ENCODE data around the gene CDH9. TPM values are rescaled to one million over a fixed set of nuclear protein-coding genes. Genes with fewer than 3 reads are reported as not detected.

Gene CDH9
- total RNA-seq (2014; rRNA removed; shearing (Covaris generic)), result 0.18 and 0.90 TPM in 2 replicates

DNA sequence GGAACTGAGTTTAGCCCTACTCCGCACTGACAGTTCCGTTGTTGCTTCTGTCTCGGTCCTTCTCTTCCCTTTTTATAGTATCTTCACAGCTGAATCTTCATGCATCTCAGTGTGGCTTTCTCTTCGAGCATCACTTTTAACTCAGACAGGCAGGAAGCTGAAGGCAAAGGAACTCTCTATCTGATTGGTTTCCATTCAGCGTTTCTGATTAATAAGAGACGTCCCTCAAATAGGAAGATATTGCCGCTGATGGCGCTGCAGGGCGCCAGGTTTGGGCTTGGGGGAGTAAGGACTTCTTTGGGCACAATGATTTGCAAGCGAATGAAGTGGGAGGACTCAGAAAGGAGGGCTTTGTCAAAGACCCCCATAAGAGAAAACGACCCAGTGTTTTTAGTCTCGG lies at the start of gene CDH9:
TSS of gene CDH9 (minus strand) at position 111 of the 400 bp plus-strand sequence. CDS start 50,253 bp downstream, outside the sequence.
- no peak within 1 kb of the TSS for H3K4me3 ChIP-seq (ENCODE audit: insufficient read depth, low read depth, low read length)
- no peaks in the 10 kb centered on the region for H3K27me3 ChIP-seq (ENCODE audit: control insufficient read depth, insufficient read depth, low read length)
- DNase-seq, result no peak
- H3K36me3 ChIP-seq (replicated peaks; ENCODE audit: control insufficient read depth, insufficient read depth, low read length), result no peaks in the 10 kb centered on the region

GRCh38 chr5:27087747-27088146 lies 49.4 kb upstream of the CDH9 start:
- Histone ChIP-seq H3K4me3 (ENCODE audit: insufficient read depth, low read depth, low read length) (no peak overlapping the region), H3K36me3 (replicated peaks; ENCODE audit: control insufficient read depth, insufficient read depth, low read length) (no peaks in the 10 kb centered on the region), H3K27me3 (ENCODE audit: control insufficient read depth, insufficient read depth, low read length) (no peaks in the 10 kb centered on the region)
- DNase-seq, result no peak

- DNase-seq, result peak; percentile 36
- Histone ChIP-seq H3K4me3 (ENCODE audit: insufficient read depth, low read depth, low read length) (no peak overlapping the region), H3K36me3 (replicated peaks; ENCODE audit: control insufficient read depth, insufficient read depth, low read length) (no peaks in the 10 kb centered on the region; the same call in 1 of the 2 replicates), H3K27me3 (ENCODE audit: control insufficient read depth, insufficient read depth, low read length) (no peaks in the 10 kb centered on the region)
These were observed 45.3 kb upstream of the CDH9 start for GRCh38 chr5:27083449-27084415.

GRCh38 chr5:27080147-27080546 lies 41.8 kb upstream of the CDH9 start:
- no peaks in the 10 kb centered on the region for H3K27me3 ChIP-seq (ENCODE audit: control insufficient read depth, insufficient read depth, low read length)
- DNase-seq, result no peak
- H3K36me3 ChIP-seq (replicated peaks; ENCODE audit: control insufficient read depth, insufficient read depth, low read length), result no peaks in the 10 kb centered on the region; the same call in 1 of the 2 replicates
- H3K4me3 ChIP-seq (ENCODE audit: insufficient read depth, low read depth, low read length), result no peak overlapping the region

DNA sequence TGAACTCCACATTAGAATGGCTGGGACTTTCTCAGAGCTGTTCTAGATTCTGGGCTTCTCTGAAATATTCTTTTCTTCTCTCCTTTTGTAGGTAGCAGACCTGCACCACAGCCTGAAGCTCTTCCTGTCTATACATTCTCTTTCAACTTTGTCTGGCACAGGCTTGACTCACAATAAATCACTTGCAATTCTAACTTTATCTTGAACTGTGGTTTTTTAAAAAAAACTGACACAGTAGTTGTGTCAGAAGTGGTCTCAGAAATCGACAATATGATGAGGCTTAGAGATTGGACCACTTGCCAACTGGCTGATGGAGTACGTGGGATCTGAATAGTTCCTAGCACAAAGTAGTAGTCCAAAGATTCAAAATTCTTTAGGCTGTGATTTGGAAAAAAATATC lies 24.1 kb upstream of the CDH9 start:
- DNase-seq, result no peak
- H3K27me3 ChIP-seq (ENCODE audit: control insufficient read depth, insufficient read depth, low read length), result no peaks in the 10 kb centered on the region
- no peaks in the 10 kb centered on the region for H3K36me3 ChIP-seq (replicated peaks; ENCODE audit: control insufficient read depth, insufficient read depth, low read length)
- no peak overlapping the region for H3K4me3 ChIP-seq (ENCODE audit: insufficient read depth, low read depth, low read length)

DNA sequence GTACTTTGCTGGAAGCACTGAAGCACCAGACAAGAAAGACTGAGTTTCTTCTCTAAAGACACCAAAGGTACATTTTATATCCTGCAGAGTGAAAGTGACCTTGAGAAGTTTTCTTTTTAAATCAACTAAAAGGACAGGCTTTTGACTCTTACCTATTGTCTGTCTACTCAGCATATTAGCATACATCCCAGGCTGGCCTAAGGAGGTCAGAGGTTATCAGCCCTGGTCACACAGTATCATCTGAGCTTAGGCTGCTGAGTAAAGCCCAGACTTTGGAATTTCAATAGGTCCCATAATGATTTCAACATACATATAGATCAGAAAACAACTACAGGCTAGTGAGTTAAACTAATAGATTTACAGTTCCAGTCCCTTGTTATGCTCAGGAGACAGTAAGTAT lies 10.1 kb upstream of the CDH9 start:
- Histone ChIP-seq H3K36me3 (replicated peaks; ENCODE audit: control insufficient read depth, insufficient read depth, low read length) (no peaks in the 10 kb centered on the region), H3K4me3 (ENCODE audit: insufficient read depth, low read depth, low read length) (no peak overlapping the region), H3K27me3 (ENCODE audit: control insufficient read depth, insufficient read depth, low read length) (no peaks in the 10 kb centered on the region)
- DNase-seq, result no peak

- no peak for DNase-seq
- Histone ChIP-seq H3K4me3 (ENCODE audit: insufficient read depth, low read depth, low read length) (no peak overlapping the region), H3K36me3 (replicated peaks; ENCODE audit: control insufficient read depth, insufficient read depth, low read length) (no peaks in the 10 kb centered on the region), H3K27me3 (ENCODE audit: control insufficient read depth, insufficient read depth, low read length) (no peaks in the 10 kb centered on the region)
These were observed 3.0 kb upstream of the CDH9 start for GRCh38 chr5:27041372-27041771.

DNA sequence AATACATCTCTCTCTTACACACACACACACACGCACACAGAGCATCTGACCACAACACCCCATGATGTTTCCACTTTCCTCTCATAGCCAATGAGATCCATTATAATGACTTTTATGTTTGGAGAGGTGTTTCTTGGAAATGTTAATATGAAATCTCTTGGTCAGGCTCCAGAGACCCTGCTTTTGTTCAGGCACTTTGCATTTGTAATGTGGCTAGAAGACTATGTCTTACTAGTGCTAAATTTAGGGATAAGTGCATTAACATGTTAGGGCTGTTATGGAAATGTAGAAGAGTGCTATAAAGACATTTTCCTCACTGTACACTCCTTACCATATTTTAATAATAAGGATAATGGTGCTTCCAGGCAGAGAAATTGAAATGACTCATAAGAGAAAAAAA lies 3.8 kb downstream of the CDH9 start:
- no peak for DNase-seq
- no peaks in the 10 kb centered on the region for H3K27me3 ChIP-seq (ENCODE audit: control insufficient read depth, insufficient read depth, low read length)
- H3K36me3 ChIP-seq (replicated peaks; ENCODE audit: control insufficient read depth, insufficient read depth, low read length), result no peaks in the 10 kb centered on the region
- H3K4me3 ChIP-seq (ENCODE audit: insufficient read depth, low read depth, low read length), result no peak overlapping the region

- no peak overlapping the region for H3K4me3 ChIP-seq (ENCODE audit: insufficient read depth, low read depth, low read length)
- H3K27me3 ChIP-seq (ENCODE audit: control insufficient read depth, insufficient read depth, low read length), result no peaks in the 10 kb centered on the region
- no peak for DNase-seq
- no peaks in the 10 kb centered on the region for H3K36me3 ChIP-seq (replicated peaks; ENCODE audit: control insufficient read depth, insufficient read depth, low read length)
These were observed 11.6 kb downstream of the CDH9 start for GRCh38 chr5:27026801-27027200.

DNA sequence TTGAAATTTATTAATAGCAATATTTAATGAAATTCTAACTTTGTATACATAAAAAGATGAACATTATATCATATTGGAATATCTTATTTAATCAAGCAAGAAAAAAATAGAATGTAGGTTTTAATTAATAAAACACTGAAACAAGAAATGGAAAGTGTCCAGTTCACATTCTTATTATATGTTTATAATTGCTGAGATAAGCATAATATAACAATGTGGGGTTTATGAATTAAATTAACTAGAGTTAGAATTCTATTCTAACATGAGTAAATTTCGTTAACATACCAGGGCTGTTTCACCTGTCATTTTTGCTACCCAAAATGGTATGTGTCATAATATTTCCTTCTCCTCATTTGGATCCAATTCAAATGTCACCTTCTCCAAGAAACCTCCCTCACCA lies 12.3 kb downstream of the CDH9 start:
- no peak for DNase-seq
- Histone ChIP-seq H3K36me3 (replicated peaks; ENCODE audit: control insufficient read depth, insufficient read depth, low read length) (no peaks in the 10 kb centered on the region), H3K4me3 (ENCODE audit: insufficient read depth, low read depth, low read length) (no peak overlapping the region), H3K27me3 (ENCODE audit: control insufficient read depth, insufficient read depth, low read length) (no peaks in the 10 kb centered on the region)

- Histone ChIP-seq H3K27me3 (ENCODE audit: control insufficient read depth, insufficient read depth, low read length) (no peaks in the 10 kb centered on the region), H3K36me3 (replicated peaks; ENCODE audit: control insufficient read depth, insufficient read depth, low read length) (no peaks in the 10 kb centered on the region), H3K4me3 (ENCODE audit: insufficient read depth, low read depth, low read length) (no peak overlapping the region)
- no peak for DNase-seq
These were observed 16.9 kb downstream of the CDH9 start for GRCh38 chr5:27021471-27021870.

GRCh38 chr5:27020973-27021372 lies 17.4 kb downstream of the CDH9 start:
- no peak for DNase-seq
- Histone ChIP-seq H3K4me3 (ENCODE audit: insufficient read depth, low read depth, low read length) (no peak overlapping the region), H3K27me3 (ENCODE audit: control insufficient read depth, insufficient read depth, low read length) (no peaks in the 10 kb centered on the region), H3K36me3 (replicated peaks; ENCODE audit: control insufficient read depth, insufficient read depth, low read length) (no peaks in the 10 kb centered on the region)

GRCh38 chr5:27015758-27016157 lies 22.6 kb downstream of the CDH9 start:
- H3K27me3 ChIP-seq (ENCODE audit: control insufficient read depth, insufficient read depth, low read length), result no peaks in the 10 kb centered on the region
- DNase-seq, result no peak
- H3K4me3 ChIP-seq (ENCODE audit: insufficient read depth, low read depth, low read length), result no peak overlapping the region
- no peaks in the 10 kb centered on the region for H3K36me3 ChIP-seq (replicated peaks; ENCODE audit: control insufficient read depth, insufficient read depth, low read length)

- no peak for DNase-seq
- H3K4me3 ChIP-seq (ENCODE audit: insufficient read depth, low read depth, low read length), result no peak overlapping the region
- H3K36me3 ChIP-seq (replicated peaks; ENCODE audit: control insufficient read depth, insufficient read depth, low read length), result no peaks in the 10 kb centered on the region
- H3K27me3 ChIP-seq (ENCODE audit: control insufficient read depth, insufficient read depth, low read length), result no peaks in the 10 kb centered on the region
These were observed 27.1 kb downstream of the CDH9 start for GRCh38 chr5:27011274-27011673.

DNA sequence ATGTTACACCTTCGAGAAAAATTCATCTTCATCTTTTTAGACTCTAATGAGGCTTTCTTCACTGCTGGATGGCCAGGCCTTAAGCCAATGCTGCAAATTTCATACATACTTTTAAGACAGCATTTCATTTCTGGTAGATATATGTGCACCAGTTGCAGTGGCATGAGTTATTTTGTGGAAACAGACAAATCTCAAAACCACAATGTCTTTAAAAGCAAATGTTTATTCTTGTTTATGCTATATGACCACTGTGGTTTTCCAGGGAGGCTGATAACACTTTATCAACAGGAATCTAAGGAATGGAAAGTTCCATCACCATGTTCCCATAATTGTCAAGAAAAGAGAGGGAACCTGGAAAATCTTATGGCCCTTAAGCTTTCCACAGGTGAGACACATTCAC lies 27.7 kb downstream of the CDH9 start:
- no peak for DNase-seq
- H3K27me3 ChIP-seq (ENCODE audit: control insufficient read depth, insufficient read depth, low read length), result no peaks in the 10 kb centered on the region
- no peaks in the 10 kb centered on the region for H3K36me3 ChIP-seq (replicated peaks; ENCODE audit: control insufficient read depth, insufficient read depth, low read length)
- no peak overlapping the region for H3K4me3 ChIP-seq (ENCODE audit: insufficient read depth, low read depth, low read length)

Data from H7 (cell line).